PFSK-1 (cell line): Measurements from ENCODE around the gene FAF1.

Experiments used
- FOXP2 ChIP-seq: optimal IDR thresholded peaks from 2 replicates; pipeline ENCODE3; 2011; ENCODE audit warnings: borderline replicate concordance, control low read depth, inconsistent platforms; ENCODE audit not compliant: insufficient read depth; ENCODE audit errors: extremely low read length, extremely low read depth
- POLR2AphosphoS5 ChIP-seq: IDR thresholded peaks from 2 replicates; pipeline ENCODE4 v1.6.1; 2012; ENCODE audit warnings: low read depth, mild to moderate bottlenecking, control low read depth, low read length, moderate library complexity
- SIN3A ChIP-seq: IDR thresholded peaks from 2 replicates; pipeline ENCODE4 v1.6.1; 2012; ENCODE audit warnings: mild to moderate bottlenecking, low read length, moderate library complexity, borderline replicate concordance; ENCODE audit not compliant: insufficient read depth
- TAF1 ChIP-seq: IDR thresholded peaks from 2 replicates; pipeline ENCODE4 v1.6.1; 2012; ENCODE audit warnings: low read length, control low read depth, borderline replicate concordance; ENCODE audit not compliant: insufficient read depth
- TF ChIP-seq, protein P1 (sequence below), 2 experiments: IDR thresholded peaks; 2 replicates each; pipeline versions ENCODE4 v1.6.1 to v1.8.0; 2011 to 2012; ENCODE audit warnings: low read depth in 2 of 2, low read length in 2 of 2, control low read depth in 1 of 2, inconsistent platforms in 1 of 2, mild to moderate bottlenecking in 1 of 2, moderate library complexity in 1 of 2; ENCODE audit not compliant: insufficient read depth in 1 of 2

FAF1 gene

GRCh38 chr1:50974618-50974935 is 14.5 kb upstream of the FAF1 start:
- no peak for TF ChIP-seq TAF1
- TF ChIP-seq POLR2AphosphoS5, result no peak
- TF ChIP-seq, protein P1, sequence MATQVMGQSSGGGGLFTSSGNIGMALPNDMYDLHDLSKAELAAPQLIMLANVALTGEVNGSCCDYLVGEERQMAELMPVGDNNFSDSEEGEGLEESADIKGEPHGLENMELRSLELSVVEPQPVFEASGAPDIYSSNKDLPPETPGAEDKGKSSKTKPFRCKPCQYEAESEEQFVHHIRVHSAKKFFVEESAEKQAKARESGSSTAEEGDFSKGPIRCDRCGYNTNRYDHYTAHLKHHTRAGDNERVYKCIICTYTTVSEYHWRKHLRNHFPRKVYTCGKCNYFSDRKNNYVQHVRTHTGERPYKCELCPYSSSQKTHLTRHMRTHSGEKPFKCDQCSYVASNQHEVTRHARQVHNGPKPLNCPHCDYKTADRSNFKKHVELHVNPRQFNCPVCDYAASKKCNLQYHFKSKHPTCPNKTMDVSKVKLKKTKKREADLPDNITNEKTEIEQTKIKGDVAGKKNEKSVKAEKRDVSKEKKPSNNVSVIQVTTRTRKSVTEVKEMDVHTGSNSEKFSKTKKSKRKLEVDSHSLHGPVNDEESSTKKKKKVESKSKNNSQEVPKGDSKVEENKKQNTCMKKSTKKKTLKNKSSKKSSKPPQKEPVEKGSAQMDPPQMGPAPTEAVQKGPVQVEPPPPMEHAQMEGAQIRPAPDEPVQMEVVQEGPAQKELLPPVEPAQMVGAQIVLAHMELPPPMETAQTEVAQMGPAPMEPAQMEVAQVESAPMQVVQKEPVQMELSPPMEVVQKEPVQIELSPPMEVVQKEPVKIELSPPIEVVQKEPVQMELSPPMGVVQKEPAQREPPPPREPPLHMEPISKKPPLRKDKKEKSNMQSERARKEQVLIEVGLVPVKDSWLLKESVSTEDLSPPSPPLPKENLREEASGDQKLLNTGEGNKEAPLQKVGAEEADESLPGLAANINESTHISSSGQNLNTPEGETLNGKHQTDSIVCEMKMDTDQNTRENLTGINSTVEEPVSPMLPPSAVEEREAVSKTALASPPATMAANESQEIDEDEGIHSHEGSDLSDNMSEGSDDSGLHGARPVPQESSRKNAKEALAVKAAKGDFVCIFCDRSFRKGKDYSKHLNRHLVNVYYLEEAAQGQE (IDR thresholded peaks at IDR 0.05; ENCODE audit: insufficient read depth in 1 of 2, low read depth in 2 of 2, low read length in 2 of 2), result no peak
- TF ChIP-seq SIN3A, result no peak

DNA sequence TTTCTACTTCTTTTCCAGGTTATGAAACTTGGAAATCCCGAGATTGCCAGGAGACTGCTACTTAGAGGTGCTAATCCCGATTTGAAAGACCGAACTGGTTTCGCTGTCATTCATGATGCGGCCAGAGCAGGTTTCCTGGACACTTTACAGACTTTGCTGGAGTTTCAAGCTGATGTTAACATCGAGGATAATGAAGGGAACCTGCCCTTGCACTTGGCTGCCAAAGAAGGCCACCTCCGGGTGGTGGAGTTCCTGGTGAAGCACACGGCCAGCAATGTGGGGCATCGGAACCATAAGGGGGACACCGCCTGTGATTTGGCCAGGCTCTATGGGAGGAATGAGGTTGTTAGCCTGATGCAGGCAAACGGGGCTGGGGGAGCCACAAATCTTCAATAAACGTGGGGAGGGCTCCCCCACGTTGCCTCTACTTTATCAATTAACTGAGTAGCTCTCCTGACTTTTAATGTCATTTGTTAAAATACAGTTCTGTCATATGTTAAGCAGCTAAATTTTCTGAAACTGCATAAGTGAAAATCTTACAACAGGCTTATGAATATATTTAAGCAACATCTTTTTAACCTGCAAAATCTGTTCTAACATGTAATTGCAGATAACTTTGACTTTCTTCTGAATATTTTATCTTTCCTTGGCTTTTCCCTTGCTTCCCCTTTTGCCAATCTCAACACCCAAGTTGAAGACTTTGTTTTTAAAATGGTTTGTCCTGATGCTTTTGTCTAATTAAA is 14.0 kb upstream of the FAF1 start:
- TF ChIP-seq TAF1 (no peak), SIN3A (no peak; the same call in 1 of the 2 replicates), POLR2AphosphoS5 (no peak), FOXP2 (no peak)
- TF ChIP-seq, protein P1 (IDR thresholded peaks at IDR 0.05; ENCODE audit: insufficient read depth in 1 of 2, low read depth in 2 of 2, low read length in 2 of 2), result no peak

DNA sequence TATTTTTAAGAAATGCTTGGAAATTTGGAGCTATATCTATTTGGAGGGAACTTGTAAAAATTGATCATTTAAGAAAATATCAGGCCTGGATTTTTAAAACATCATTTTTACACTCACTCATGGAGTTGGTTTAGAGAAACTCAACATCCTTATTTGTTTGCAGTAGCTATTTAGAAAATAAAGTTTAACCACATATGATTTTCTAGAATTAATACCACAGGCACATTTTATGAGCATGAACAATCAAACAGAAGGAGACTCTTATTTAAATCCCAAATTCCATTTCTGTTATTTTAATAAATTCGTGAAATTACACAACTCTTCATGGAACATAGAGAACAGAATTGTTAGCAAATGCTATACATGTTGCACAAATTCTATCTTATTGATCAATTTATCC is 13.2 kb upstream of the FAF1 start:
- TF ChIP-seq, protein P1 (IDR thresholded peaks at IDR 0.05; ENCODE audit: insufficient read depth in 1 of 2, low read depth in 2 of 2, low read length in 2 of 2), result no peak
- TF ChIP-seq SIN3A (no peak), FOXP2 (no peak), POLR2AphosphoS5 (no peak), TAF1 (no peak)

GRCh38 chr1:50972766-50973165 is 12.7 kb upstream of the FAF1 start:
- no peak for TF ChIP-seq SIN3A
- no peak for TF ChIP-seq POLR2AphosphoS5
- TF ChIP-seq, protein P1 (IDR thresholded peaks at IDR 0.05; ENCODE audit: insufficient read depth in 1 of 2, low read depth in 2 of 2, low read length in 2 of 2), result no peak
- no peak for TF ChIP-seq TAF1
- no peak for TF ChIP-seq FOXP2
